Liver (tissue), 3 donors: ENCODE results near the gene IFT27.

Experiments used
- CTCF ChIP-seq: fragments of 150-350 bp; IDR thresholded peaks from 2 replicates; pipeline ENCODE4 v1.5.1; 2017; ENCODE audit warnings: improper control_type of control experiment, low read depth, low read length; ENCODE audit not compliant: missing input control
- EGR1 ChIP-seq, 2 donors: IDR thresholded peaks; 2 replicates each; pipeline ENCODE4 v1.6.1; 2016 to 2018; ENCODE audit warnings: antibody characterized with exemption in 2 of 2, low read depth in 2 of 2
- FOXA2 ChIP-seq: IDR thresholded peaks from 2 replicates; pipeline ENCODE4 v1.6.1; 2016; ENCODE audit warnings: antibody characterized with exemption
- HNF4A ChIP-seq, 2 donors: conservative IDR thresholded peaks; 2 replicates each; pipeline ENCODE4 v1.6.1; 2016; ENCODE audit warnings: antibody characterized with exemption in 2 of 2, mild to moderate bottlenecking in 2 of 2
- JUND ChIP-seq, 2 donors: IDR thresholded peaks; 2 replicates each; pipeline ENCODE4 v1.6.1; 2016; ENCODE audit warnings: antibody characterized with exemption in 2 of 2
- MAX ChIP-seq: IDR thresholded peaks from 2 replicates; pipeline ENCODE4 v1.6.1; 2016; ENCODE audit warnings: antibody characterized with exemption
- RAD21 ChIP-seq, 2 donors: IDR thresholded peaks; 2 replicates each; pipeline ENCODE4 v1.6.1; 2016; ENCODE audit warnings: antibody characterized with exemption in 2 of 2, mild to moderate bottlenecking in 2 of 2
- RXRA ChIP-seq, 2 donors: IDR thresholded peaks; 2 replicates each; pipeline ENCODE4 v1.6.1; 2017 to 2018; ENCODE audit warnings: antibody characterized with exemption in 2 of 2, mild to moderate bottlenecking in 1 of 2
- YY1 ChIP-seq: IDR thresholded peaks from 2 replicates; pipeline ENCODE4 v1.6.1; 2016; ENCODE audit warnings: antibody characterized with exemption, mild to moderate bottlenecking
- donor health status: healthy.
- donor health status: healthy.

DNA sequence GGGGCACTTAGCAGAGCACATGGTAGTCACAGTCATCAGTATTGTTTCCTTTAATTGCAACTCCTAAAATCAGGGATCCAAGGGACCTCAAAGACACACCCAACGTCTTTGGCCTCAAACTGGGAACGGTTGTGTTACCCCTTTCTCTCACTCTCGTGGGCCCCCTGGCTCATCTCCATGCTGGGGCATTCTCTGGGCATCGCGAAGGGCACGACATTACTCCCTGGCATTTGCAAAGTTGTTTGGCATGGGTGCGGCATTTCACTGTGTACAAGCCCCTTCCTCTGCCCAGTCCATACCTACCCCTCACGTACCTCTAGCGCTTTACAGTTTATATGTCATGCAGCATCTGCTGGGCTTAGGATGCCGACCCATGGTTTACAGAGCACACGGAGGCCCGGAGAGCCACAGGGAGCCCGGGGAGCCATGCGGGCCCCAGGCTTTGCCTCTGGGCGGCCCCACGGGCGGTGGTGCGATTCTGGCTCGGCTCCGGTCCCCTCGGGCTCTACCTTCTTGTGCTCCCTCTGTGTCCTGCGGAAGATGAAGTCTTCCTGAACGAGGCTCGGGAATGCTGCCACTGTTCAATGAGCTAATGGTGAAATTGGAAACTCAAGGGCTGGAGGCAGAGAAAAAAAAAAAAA, 50.4 kb downstream of the IFT27 start:
- TF ChIP-seq RXRA (IDR thresholded peaks at IDR 0.05) (no peak), JUND (IDR thresholded peaks at IDR 0.05) (no peak), CTCF (no peak), FOXA2 (no peak), YY1 (no peak), EGR1 (IDR thresholded peaks at IDR 0.05; ENCODE audit: low read depth in 2 of 2) (no peak), MAX (no peak), RAD21 (IDR thresholded peaks at IDR 0.05) (no peak), HNF4A (conservative IDR thresholded peaks at IDR 0.05) (no peak)
